H9 (cell line): ENCODE results near the gene KIAA1143. TPM values are rescaled to one million over a fixed set of nuclear protein-coding genes. Genes with fewer than 3 reads are reported as not detected.

ENCODE experiments used
- DNase-seq: peaks from one replicate; pipeline ENCODE4 v3.0.0-alpha.2; 2017
- H2AFZ ChIP-seq: one replicate; pipeline ENCODE4 v1.6.1; 2013; ENCODE audit warnings: mild to moderate bottlenecking, low read length, control low read depth, moderate library complexity
- H2AK5ac ChIP-seq: 2 replicates; pipeline ENCODE4 v1.6.1; 2013; ENCODE audit warnings: low read length, control low read depth, mixed read lengths; ENCODE audit not compliant: insufficient read length
- H2BK120ac ChIP-seq: one replicate; pipeline ENCODE4 v1.6.1; 2013; ENCODE audit warnings: low read depth, mild to moderate bottlenecking, low read length, control low read depth, inconsistent platforms; ENCODE audit not compliant: poor library complexity, severe bottlenecking
- H2BK12ac ChIP-seq: 2 replicates; pipeline ENCODE4 v1.6.1; 2013; ENCODE audit warnings: low read length, control low read depth, mixed read lengths, low read depth; ENCODE audit not compliant: insufficient read length
- H2BK15ac ChIP-seq: 2 replicates; pipeline ENCODE4 v1.6.1; 2013; ENCODE audit warnings: low read depth, low read length, control low read depth
- H2BK20ac ChIP-seq: one replicate; pipeline ENCODE4 v1.6.1; 2013; ENCODE audit warnings: low read depth, mild to moderate bottlenecking, low read length, control low read depth, inconsistent platforms; ENCODE audit not compliant: poor library complexity, severe bottlenecking
- H2BK5ac ChIP-seq: 2 replicates; pipeline ENCODE4 v1.6.1; 2013; ENCODE audit warnings: low read length, control low read depth, mixed read lengths; ENCODE audit not compliant: insufficient read length
- H3K14ac ChIP-seq: 2 replicates; pipeline ENCODE4 v1.6.1; 2013; ENCODE audit warnings: low read length, control low read depth; ENCODE audit not compliant: insufficient read depth
- H3K18ac ChIP-seq: 2 replicates; pipeline ENCODE4 v1.6.1; 2013; ENCODE audit warnings: low read depth, mild to moderate bottlenecking, mixed read lengths, low read length, control low read depth; ENCODE audit not compliant: insufficient read length
- H3K23ac ChIP-seq: 2 replicates; pipeline ENCODE4 v1.6.1; 2013; ENCODE audit warnings: low read length, control low read depth, mixed read lengths, low read depth; ENCODE audit not compliant: insufficient read length
- H3K23me2 ChIP-seq: 2 replicates; pipeline ENCODE4 v1.6.1; 2013; ENCODE audit warnings: low read depth, mild to moderate bottlenecking, mixed read lengths, low read length, control low read depth; ENCODE audit not compliant: insufficient read length, poor library complexity, severe bottlenecking
- H3K27ac ChIP-seq: 2 replicates; pipeline ENCODE4 v1.5.1; 2013; ENCODE audit warnings: low read length, control low read depth, mixed read lengths, low read depth; ENCODE audit not compliant: insufficient read length
- H3K27me3 ChIP-seq: 2 replicates; pipeline ENCODE4 v1.6.1; 2013; ENCODE audit warnings: low read length, control low read depth, inconsistent platforms; ENCODE audit not compliant: insufficient read depth
- H3K4ac ChIP-seq: 2 replicates; pipeline ENCODE4 v1.6.1; 2013; ENCODE audit warnings: low read depth, mild to moderate bottlenecking, control low read depth, inconsistent platforms, low read length, moderate library complexity
- H3K4me1 ChIP-seq: 2 replicates; pipeline ENCODE4 v1.6.1; 2013; ENCODE audit warnings: low read length, control low read depth, inconsistent platforms; ENCODE audit not compliant: insufficient read depth
- H3K4me2 ChIP-seq: 2 replicates; pipeline ENCODE4 v1.6.1; 2013; ENCODE audit warnings: low read length, control low read depth, mixed read lengths; ENCODE audit not compliant: insufficient read length, insufficient read depth
- H3K56ac ChIP-seq: 2 replicates; pipeline ENCODE4 v1.6.1; 2013; ENCODE audit warnings: low read depth, mild to moderate bottlenecking, mixed read lengths, low read length, control low read depth; ENCODE audit not compliant: insufficient read length
- H3K79me1 ChIP-seq: 2 replicates; pipeline ENCODE4 v1.6.1; 2013; ENCODE audit warnings: low read depth, mild to moderate bottlenecking, moderate library complexity, low read length, control low read depth, inconsistent platforms; ENCODE audit not compliant: insufficient read depth, poor library complexity, severe bottlenecking
- H3K79me2 ChIP-seq: 2 replicates; pipeline ENCODE4 v1.6.1; 2013; ENCODE audit warnings: low read length, control low read depth, inconsistent platforms; ENCODE audit not compliant: insufficient read depth
- H3K9ac ChIP-seq: 2 replicates; pipeline ENCODE4 v1.6.1; 2013; ENCODE audit warnings: low read length, control low read depth, mixed read lengths; ENCODE audit not compliant: insufficient read length; ENCODE audit errors: extremely low read depth
- H3K9me3 ChIP-seq: one replicate; pipeline ENCODE4 v1.6.1; 2013; ENCODE audit warnings: low read depth, low read length, inconsistent platforms; ENCODE audit not compliant: control insufficient read depth
- H3T11ph ChIP-seq: one replicate; pipeline ENCODE4 v1.6.1; 2013; ENCODE audit warnings: mild to moderate bottlenecking, low read length, control low read depth, inconsistent platforms
- H4K20me1 ChIP-seq: one replicate; pipeline ENCODE4 v1.6.1; 2013; ENCODE audit not compliant: control insufficient read depth, insufficient read length, insufficient read depth
- H4K5ac ChIP-seq: 2 replicates; pipeline ENCODE4 v1.6.1; 2013; ENCODE audit warnings: low read depth, mild to moderate bottlenecking, mixed read lengths, low read length, control low read depth; ENCODE audit not compliant: insufficient read length
- H4K8ac ChIP-seq: replicated peaks from 2 replicates; pipeline ENCODE4 v1.6.1; 2013; ENCODE audit warnings: low read length, control low read depth, mixed read lengths, low read depth; ENCODE audit not compliant: insufficient read length
- H4K91ac ChIP-seq: 2 replicates; pipeline ENCODE4 v1.6.1; 2013; ENCODE audit warnings: low read depth, mild to moderate bottlenecking, moderate library complexity, mixed read lengths, low read length, control low read depth; ENCODE audit not compliant: insufficient read length
- H3K27ac Mint-ChIP-seq, 3 experiments: 2 replicates in 2 of 3; 3 replicates in 1 of 3; pipeline ENCODE4 v1.8.0; 2020 to 2021; ENCODE audit warnings: mixed read lengths in 3 of 3, mild to moderate bottlenecking in 1 of 3, moderate library complexity in 1 of 3
- H3K27me3 Mint-ChIP-seq: 2 replicates; pipeline ENCODE4 v1.8.0; 2021; ENCODE audit warnings: low read depth, mild to moderate bottlenecking, moderate library complexity, mixed read lengths
- H3K36me3 Mint-ChIP-seq, 3 experiments: 2 replicates in 2 of 3; 3 replicates in 1 of 3; pipeline ENCODE4 v1.8.0; 2020 to 2021; ENCODE audit warnings: low read depth in 3 of 3, mixed read lengths in 3 of 3; ENCODE audit not compliant: insufficient read depth in 1 of 3
- H3K4me1 Mint-ChIP-seq, 2 experiments: 2 replicates each; pipeline ENCODE4 v1.8.0; 2020; ENCODE audit warnings: mixed read lengths in 2 of 2
- H3K4me3 Mint-ChIP-seq, 2 experiments: 2 replicates in 1 of 2; 3 replicates in 1 of 2; pipeline ENCODE4 v1.8.0; 2020 to 2021; ENCODE audit warnings: mild to moderate bottlenecking in 2 of 2, mixed read lengths in 2 of 2, moderate library complexity in 1 of 2
- H3K9me3 Mint-ChIP-seq, 2 experiments: 2 replicates in 1 of 2; 3 replicates in 1 of 2; pipeline ENCODE4 v1.8.0; 2020; ENCODE audit warnings: mild to moderate bottlenecking in 2 of 2, mixed read lengths in 2 of 2, moderate library complexity in 1 of 2
- WGBS: extraction: QIAGEN DNeasy Blood & Tissue Kit; methylation state at CpG from one replicate; pipeline ENCODE4 v1.1.7; 2013; ENCODE audit warnings: missing lambda C conversion rate, low lambda C conversion rate, mixed read lengths; ENCODE audit not compliant: insufficient read length; ENCODE audit errors: extremely low coverage; 5-methylcytosine and 5-hydroxymethylcytosine counted together
- total RNA-seq: library from RNA; stranded (reverse); gene quantifications from 2 replicates; pipeline ENCODE4 v1.2.1, GENCODE V29; 2021
- TF ChIP-seq, protein P1 (sequence below): fragments of 200-600 bp; sonication (generic); conservative IDR thresholded peaks from 3 replicates; pipeline ENCODE4 v1.8.0; 2021; ENCODE audit warnings: antibody characterized with exemption, mild to moderate bottlenecking

Gene KIAA1143
- total RNA-seq, 1 experiment from 2014 or later: 47.0 TPM

DNA sequence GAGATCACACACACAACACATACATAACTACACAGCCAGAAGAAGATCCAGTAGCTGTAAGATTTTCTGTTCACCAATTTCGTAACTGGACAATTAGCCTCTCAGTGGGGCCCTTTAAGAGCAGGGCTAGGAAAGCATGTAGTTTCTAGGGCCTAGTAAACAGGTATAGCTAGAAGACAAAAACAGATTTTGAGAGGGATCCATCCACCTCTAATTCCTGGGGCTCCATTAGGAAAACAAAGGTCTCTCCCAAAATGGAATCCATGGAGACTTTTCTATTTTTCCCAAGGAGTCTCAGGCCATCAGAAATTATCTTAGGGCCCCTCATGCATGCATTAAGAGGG is 10.7 kb upstream of the KIAA1143 start:
- Mint-ChIP-seq H3K27me3 (no peaks in the 10 kb centered on the region; the same call in 1 of the 2 replicates), H3K9me3 (peaks cover 52 to 66% of the 10 kb centered on the region in 2 experiments), H3K36me3 (peaks cover 88 to 94% (median 94%) of the 10 kb centered on the region in 3 experiments), H3K4me3 (no peak overlapping the region), H3K27ac (no peak overlapping the region), H3K4me1 (peaks cover 3 to 8% of the 10 kb centered on the region in 2 experiments)
- H2BK120ac ChIP-seq: no peak overlapping the region
- no peak overlapping the region for H2BK15ac ChIP-seq
- H2BK20ac ChIP-seq: no peak overlapping the region
- H3K23me2 ChIP-seq: no peaks in the 10 kb centered on the region
- WGBS: no CpG with 5 or more reads among the region's 1 CpG
- TF ChIP-seq, protein P1, sequence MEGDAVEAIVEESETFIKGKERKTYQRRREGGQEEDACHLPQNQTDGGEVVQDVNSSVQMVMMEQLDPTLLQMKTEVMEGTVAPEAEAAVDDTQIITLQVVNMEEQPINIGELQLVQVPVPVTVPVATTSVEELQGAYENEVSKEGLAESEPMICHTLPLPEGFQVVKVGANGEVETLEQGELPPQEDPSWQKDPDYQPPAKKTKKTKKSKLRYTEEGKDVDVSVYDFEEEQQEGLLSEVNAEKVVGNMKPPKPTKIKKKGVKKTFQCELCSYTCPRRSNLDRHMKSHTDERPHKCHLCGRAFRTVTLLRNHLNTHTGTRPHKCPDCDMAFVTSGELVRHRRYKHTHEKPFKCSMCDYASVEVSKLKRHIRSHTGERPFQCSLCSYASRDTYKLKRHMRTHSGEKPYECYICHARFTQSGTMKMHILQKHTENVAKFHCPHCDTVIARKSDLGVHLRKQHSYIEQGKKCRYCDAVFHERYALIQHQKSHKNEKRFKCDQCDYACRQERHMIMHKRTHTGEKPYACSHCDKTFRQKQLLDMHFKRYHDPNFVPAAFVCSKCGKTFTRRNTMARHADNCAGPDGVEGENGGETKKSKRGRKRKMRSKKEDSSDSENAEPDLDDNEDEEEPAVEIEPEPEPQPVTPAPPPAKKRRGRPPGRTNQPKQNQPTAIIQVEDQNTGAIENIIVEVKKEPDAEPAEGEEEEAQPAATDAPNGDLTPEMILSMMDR: no peak
- no peak overlapping the region for H3K9ac ChIP-seq
- H3K4me1 ChIP-seq: no peaks in the 10 kb centered on the region
- H3K9me3 ChIP-seq: peaks cover 25% of the 10 kb centered on the region
- H2BK12ac ChIP-seq: no peak overlapping the region
- H3K27me3 ChIP-seq: no peaks in the 10 kb centered on the region
- no peak overlapping the region for H3K56ac ChIP-seq
- H3K23ac ChIP-seq: no peak overlapping the region
- H3K4ac ChIP-seq: no peak overlapping the region
- no peak overlapping the region for H3K14ac ChIP-seq
- DNase-seq: no peak
- no peak overlapping the region for H4K91ac ChIP-seq
- no peaks in the 10 kb centered on the region for H4K20me1 ChIP-seq
- no peak overlapping the region for H3K18ac ChIP-seq
- no peak overlapping the region for H4K5ac ChIP-seq
- H3K79me1 ChIP-seq: peaks cover 4% of the 10 kb centered on the region
- H4K8ac ChIP-seq: no peak overlapping the region
- H2AK5ac ChIP-seq: no peak overlapping the region
- no peak overlapping the region for H2BK5ac ChIP-seq
- no peak overlapping the region for H3T11ph ChIP-seq
- H3K4me2 ChIP-seq: no peak overlapping the region
- peaks cover 4% of the 10 kb centered on the region; the same call in 1 of the 2 replicates for H3K79me2 ChIP-seq
- no peak overlapping the region for H2AFZ ChIP-seq
- no peak overlapping the region for H3K27ac ChIP-seq
